ENCODE results near the gene ZCCHC10. TPM values are rescaled to one million over a fixed set of nuclear protein-coding genes. Genes with fewer than 3 reads are reported as not detected.

Gene ZCCHC10
- total and polyA plus RNA-seq, 9 of the 15 experiments (the other 6 are each of a cell fraction or from before 2014, with no cell fraction given): 11.9 to 146 (median 51.8) TPM

DNA sequence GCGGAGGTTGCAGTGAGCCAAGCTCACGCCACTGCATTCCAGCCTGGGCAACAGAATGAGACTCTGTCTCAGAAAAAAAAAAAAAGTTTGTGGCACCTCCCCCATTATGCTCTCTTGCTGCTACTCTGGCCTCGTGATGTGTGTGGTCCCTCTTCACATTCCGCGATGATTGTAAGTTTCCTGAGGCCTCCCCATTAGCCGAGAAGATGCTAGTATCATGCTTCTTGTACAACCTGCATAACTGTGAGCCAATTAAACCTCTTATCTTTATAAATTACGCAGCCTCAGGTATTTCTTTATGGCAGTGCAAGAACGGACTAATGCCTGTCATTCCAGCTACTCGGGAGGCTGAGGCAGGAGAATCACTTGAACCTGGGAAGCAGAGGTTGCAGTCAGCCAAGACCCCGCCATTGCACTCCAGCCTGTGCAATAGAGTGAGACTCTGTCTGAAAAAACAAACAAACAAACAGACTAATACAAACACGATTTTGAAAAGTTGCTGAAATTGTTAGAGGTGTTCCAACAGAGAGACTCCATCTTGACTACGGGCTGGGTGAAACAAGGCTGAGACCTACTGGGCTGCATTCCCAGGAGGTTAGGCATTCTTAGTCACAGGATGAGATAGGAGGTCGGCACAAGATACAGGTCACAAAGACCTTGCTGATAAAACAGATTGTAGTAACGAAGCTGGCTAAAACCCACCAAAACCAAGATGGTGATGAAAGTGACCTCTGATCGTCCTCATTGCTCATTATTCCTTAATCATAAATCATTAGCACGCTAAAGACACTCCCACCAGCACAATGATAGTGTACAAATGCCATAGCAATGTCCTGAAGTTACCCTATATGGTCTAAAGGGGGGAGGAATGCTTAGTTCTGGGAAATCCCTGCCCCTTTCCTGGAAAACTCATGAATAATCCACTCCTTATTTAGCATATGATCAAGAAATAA is 54.6 kb downstream of the ZCCHC10 start (continued):
- no peak for TF ChIP-seq CREB1 (IDR thresholded peaks at IDR 0.05)
- no peak for TF ChIP-seq CREB1 (CRISPR knock-in tag; IDR thresholded peaks at IDR 0.05)
- peak; percentile 67 for TF ChIP-seq SOX6 (IDR thresholded peaks at IDR 0.05)
- TF ChIP-seq, protein P1, sequence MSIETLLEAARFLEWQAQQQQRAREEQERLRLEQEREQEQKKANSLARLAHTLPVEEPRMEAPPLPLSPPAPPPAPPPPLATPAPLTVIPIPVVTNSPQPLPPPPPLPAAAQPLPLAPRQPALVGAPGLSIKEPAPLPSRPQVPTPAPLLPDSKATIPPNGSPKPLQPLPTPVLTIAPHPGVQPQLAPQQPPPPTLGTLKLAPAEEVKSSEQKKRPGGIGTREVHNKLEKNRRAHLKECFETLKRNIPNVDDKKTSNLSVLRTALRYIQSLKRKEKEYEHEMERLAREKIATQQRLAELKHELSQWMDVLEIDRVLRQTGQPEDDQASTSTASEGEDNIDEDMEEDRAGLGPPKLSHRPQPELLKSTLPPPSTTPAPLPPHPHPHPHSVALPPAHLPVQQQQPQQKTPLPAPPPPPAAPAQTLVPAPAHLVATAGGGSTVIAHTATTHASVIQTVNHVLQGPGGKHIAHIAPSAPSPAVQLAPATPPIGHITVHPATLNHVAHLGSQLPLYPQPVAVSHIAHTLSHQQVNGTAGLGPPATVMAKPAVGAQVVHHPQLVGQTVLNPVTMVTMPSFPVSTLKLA (conservative IDR thresholded peaks at IDR 0.05): peak in 1 of 2 experiments; percentile 53; a peak in 1 of 4 replicates
- 0 out of 2 replicates have a peak, but pooled peaks have one; percentile 43 for TF ChIP-seq KAT7 (CRISPR knock-in tag; IDR thresholded peaks at IDR 0.05; ENCODE audit: borderline replicate concordance)
- TF ChIP-seq, protein P2, sequence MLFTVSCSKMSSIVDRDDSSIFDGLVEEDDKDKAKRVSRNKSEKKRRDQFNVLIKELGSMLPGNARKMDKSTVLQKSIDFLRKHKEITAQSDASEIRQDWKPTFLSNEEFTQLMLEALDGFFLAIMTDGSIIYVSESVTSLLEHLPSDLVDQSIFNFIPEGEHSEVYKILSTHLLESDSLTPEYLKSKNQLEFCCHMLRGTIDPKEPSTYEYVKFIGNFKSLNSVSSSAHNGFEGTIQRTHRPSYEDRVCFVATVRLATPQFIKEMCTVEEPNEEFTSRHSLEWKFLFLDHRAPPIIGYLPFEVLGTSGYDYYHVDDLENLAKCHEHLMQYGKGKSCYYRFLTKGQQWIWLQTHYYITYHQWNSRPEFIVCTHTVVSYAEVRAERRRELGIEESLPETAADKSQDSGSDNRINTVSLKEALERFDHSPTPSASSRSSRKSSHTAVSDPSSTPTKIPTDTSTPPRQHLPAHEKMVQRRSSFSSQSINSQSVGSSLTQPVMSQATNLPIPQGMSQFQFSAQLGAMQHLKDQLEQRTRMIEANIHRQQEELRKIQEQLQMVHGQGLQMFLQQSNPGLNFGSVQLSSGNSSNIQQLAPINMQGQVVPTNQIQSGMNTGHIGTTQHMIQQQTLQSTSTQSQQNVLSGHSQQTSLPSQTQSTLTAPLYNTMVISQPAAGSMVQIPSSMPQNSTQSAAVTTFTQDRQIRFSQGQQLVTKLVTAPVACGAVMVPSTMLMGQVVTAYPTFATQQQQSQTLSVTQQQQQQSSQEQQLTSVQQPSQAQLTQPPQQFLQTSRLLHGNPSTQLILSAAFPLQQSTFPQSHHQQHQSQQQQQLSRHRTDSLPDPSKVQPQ (CRISPR knock-in tag; IDR thresholded peaks at IDR 0.05; ENCODE audit: borderline replicate concordance): no peak
- TF ChIP-seq, protein P3, sequence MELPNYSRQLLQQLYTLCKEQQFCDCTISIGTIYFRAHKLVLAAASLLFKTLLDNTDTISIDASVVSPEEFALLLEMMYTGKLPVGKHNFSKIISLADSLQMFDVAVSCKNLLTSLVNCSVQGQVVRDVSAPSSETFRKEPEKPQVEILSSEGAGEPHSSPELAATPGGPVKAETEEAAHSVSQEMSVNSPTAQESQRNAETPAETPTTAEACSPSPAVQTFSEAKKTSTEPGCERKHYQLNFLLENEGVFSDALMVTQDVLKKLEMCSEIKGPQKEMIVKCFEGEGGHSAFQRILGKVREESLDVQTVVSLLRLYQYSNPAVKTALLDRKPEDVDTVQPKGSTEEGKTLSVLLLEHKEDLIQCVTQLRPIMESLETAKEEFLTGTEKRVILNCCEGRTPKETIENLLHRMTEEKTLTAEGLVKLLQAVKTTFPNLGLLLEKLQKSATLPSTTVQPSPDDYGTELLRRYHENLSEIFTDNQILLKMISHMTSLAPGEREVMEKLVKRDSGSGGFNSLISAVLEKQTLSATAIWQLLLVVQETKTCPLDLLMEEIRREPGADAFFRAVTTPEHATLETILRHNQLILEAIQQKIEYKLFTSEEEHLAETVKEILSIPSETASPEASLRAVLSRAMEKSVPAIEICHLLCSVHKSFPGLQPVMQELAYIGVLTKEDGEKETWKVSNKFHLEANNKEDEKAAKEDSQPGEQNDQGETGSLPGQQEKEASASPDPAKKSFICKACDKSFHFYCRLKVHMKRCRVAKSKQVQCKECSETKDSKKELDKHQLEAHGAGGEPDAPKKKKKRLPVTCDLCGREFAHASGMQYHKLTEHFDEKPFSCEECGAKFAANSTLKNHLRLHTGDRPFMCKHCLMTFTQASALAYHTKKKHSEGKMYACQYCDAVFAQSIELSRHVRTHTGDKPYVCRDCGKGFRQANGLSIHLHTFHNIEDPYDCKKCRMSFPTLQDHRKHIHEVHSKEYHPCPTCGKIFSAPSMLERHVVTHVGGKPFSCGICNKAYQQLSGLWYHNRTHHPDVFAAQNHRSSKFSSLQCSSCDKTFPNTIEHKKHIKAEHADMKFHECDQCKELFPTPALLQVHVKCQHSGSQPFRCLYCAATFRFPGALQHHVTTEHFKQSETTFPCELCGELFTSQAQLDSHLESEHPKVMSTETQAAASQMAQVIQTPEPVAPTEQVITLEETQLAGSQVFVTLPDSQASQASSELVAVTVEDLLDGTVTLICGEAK (IDR thresholded peaks at IDR 0.05): no peak; the same call in 1 of the 2 replicates
- TF ChIP-seq, protein P3 (CRISPR knock-in tag; IDR thresholded peaks at IDR 0.05): no peak
- peak; percentile 89 for TF ChIP-seq FOSL1 (tag; conservative IDR thresholded peaks at IDR 0.05)
- TF ChIP-seq ZNF224 (CRISPR knock-in tag; IDR thresholded peaks at IDR 0.05): no peak
- TF ChIP-seq ILK (tag; IDR thresholded peaks at IDR 0.05; ENCODE audit: borderline replicate concordance, low read depth): no peak
- peak; percentile 8; the same call in 1 of the 2 replicates for TF ChIP-seq KLF1 (tag; IDR thresholded peaks at IDR 0.05)
- peak; percentile 51; the same call in 1 of the 2 replicates for TF ChIP-seq KLF6 (CRISPR knock-in tag; IDR thresholded peaks at IDR 0.05; ENCODE audit: borderline replicate concordance)
